Psoas muscle (tissue), 8 donors: ENCODE measurements around the gene COX20. TPM values are rescaled to one million over a fixed set of nuclear protein-coding genes. Genes with fewer than 3 reads are reported as not detected.

Source experiments
- ATAC-seq, 4 donors: fragments of 200-7000 bp; cut with Tn5 transposase; one replicate each; pipeline ENCODE4 v1.9.1; 2020; ENCODE audit warnings: moderate library complexity in 3 of 4, mild to moderate bottlenecking in 2 of 4
- DNase-seq, 2 donors: peaks; one replicate each; pipeline ENCODE4 v3.0.0-alpha.2; 2020
- H3K27ac ChIP-seq: fragments of 200-600 bp; one replicate; pipeline ENCODE4 v1.8.0; 2022
- H3K27me3 ChIP-seq, 3 donors: fragments of 200-600 bp in 1 of 3; one replicate each; pipeline versions ENCODE4 v1.6.1 to v1.8.0; 2013 to 2022; ENCODE audit warnings: low read length in 2 of 3, mild to moderate bottlenecking in 2 of 3, moderate library complexity in 1 of 3; ENCODE audit not compliant: insufficient read depth in 3 of 3
- H3K36me3 ChIP-seq, 2 donors: fragments of 200-600 bp in 1 of 2; one replicate each; pipeline versions ENCODE4 v1.6.1 to v1.8.0; 2013 to 2022; ENCODE audit warnings: low read depth in 1 of 2, mild to moderate bottlenecking in 1 of 2, moderate library complexity in 1 of 2; ENCODE audit not compliant: insufficient read depth in 1 of 2
- H3K4me1 ChIP-seq: fragments of 200-600 bp; one replicate; pipeline ENCODE4 v1.8.0; 2022
- H3K4me3 ChIP-seq: fragments of 200-600 bp; one replicate; pipeline ENCODE4 v1.8.0; 2022; ENCODE audit warnings: mild to moderate bottlenecking
- H3K9me3 ChIP-seq: fragments of 200-600 bp; one replicate; pipeline ENCODE4 v1.8.0; 2022
- WGBS, 3 donors: extraction: QIAGEN DNeasy Blood & Tissue Kit; methylation state at CpG; one replicate each; pipeline versions ENCODE4 v1.1.6 to v1.1.7; 2013; 5-methylcytosine and 5-hydroxymethylcytosine counted together
- intact Hi-C, 2 donors: fragments of 100-400 bp; cut with DNase I; formaldehyde crosslinking; loops; one replicate each; pipeline versions ENCODE4 v1.11.0 to v1.14.2; 2022
- polyA plus RNA-seq, 3 donors: library from polyadenylated mRNA; stranded (reverse); fragments of 200-250 nt; gene quantifications; one replicate each; pipeline ENCODE4 v1.2.3, GENCODE V29; 2013
- total RNA-seq, 4 donors: library from RNA; stranded (reverse); fragmentation: NEBNext Ultra II Directional in 2 of 4; extraction: Animal tissue kit (Norgen Biotek cat#: 25700) in 2 of 4; gene quantifications; one replicate each; pipeline versions ENCODE4 v1.2.1 to v1.2.4, GENCODE V29; 2021 to 2023
- TF ChIP-seq, protein P1 (sequence below): fragments of 200-600 bp; IDR thresholded peaks from one replicate; pipeline ENCODE4 v1.8.0; 2022; ENCODE audit warnings: antibody characterized with exemption
- donor health status: healthy with polysubstance abuse.
- donor health status: DM: no; HTN: no; CAD: no; lungs with moderate emphysema.
- donor health status: Bipolar disorder and iron deficiency.
- donor health status: healthy.
- donor health status: DM: yes; HTN: yes; CAD: no.
- donor health status: DM: no; HTN: no; CAD: no.
- donor health status: DM: no; HTN: no; CAD: no.
- donor health status: DM: yes; HTN: yes; CAD: no.

The COX20 gene
- total and polyA plus RNA-seq, 7 donors: 22.6 to 76.8 (median 35.8) TPM

DNA sequence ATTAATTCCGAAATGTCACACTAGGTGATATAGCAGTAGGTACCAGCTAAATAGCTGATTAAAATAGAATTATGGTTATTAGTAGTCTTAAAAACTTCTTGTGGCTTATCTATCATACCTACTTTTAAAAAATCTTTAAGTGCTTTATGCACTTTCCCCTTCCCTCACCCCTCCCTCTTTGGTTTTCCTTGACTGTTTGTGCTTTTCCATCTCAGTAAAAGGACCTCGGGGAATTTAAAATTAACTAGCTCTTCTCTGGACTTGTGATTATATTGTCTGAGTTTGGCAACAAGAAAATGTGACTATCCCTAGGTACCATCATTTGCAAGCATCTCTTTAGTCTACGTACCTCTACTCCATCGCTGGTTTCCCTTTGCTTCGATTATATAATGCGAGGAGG lies 11.2 kb downstream of the COX20 start:
- intact Hi-C loops: no loop called here
- Histone ChIP-seq H3K27me3 (no peaks in the 10 kb centered on the region), H3K36me3 (peaks cover 10 to 100% of the 10 kb centered on the region in 2 donors), H3K4me1 (peaks cover 7% of the 10 kb centered on the region), H3K4me3 (no peak overlapping the region), H3K27ac (no peak overlapping the region), H3K9me3 (no peaks in the 10 kb centered on the region)
- TF ChIP-seq, protein P1, sequence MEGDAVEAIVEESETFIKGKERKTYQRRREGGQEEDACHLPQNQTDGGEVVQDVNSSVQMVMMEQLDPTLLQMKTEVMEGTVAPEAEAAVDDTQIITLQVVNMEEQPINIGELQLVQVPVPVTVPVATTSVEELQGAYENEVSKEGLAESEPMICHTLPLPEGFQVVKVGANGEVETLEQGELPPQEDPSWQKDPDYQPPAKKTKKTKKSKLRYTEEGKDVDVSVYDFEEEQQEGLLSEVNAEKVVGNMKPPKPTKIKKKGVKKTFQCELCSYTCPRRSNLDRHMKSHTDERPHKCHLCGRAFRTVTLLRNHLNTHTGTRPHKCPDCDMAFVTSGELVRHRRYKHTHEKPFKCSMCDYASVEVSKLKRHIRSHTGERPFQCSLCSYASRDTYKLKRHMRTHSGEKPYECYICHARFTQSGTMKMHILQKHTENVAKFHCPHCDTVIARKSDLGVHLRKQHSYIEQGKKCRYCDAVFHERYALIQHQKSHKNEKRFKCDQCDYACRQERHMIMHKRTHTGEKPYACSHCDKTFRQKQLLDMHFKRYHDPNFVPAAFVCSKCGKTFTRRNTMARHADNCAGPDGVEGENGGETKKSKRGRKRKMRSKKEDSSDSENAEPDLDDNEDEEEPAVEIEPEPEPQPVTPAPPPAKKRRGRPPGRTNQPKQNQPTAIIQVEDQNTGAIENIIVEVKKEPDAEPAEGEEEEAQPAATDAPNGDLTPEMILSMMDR: no peak
- WGBS, 3 donors: 94 to 95% (median 94%) methylated on average over 6 of the region's 6 CpGs
- DNase-seq: no peak
- ATAC-seq: no peak

DNA sequence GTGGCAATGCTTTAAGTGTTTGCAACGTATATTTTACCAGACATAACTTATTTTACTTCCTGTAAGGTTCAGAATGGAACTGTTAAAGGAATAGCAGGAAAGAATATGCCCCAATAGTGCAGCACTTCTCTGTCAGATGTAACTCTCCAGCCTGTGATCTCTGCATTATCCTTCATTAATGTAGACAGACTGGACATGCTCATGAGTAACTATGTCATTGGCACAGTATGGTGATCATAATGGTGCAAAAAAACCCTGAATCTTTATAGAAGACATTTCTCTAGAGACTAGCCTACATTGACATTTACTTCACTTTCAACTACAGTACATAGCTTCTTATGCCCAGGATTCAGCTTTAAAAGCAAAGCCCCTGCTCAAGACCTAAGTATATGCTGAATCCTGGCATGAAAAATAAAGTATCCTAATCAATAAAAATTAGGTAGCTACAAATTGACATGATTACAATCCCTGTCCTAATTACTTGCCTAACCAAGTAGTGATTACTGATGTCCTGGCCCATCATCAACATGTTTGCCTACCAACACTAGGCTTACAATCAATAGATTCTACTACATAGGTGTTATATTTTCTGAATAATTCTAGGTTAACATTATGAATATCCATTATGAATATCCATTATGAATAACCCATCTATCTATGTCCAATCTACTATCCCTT lies 13.9 kb downstream of the COX20 start:
- H3K27me3 ChIP-seq: no peaks in the 10 kb centered on the region
- H3K4me3 ChIP-seq: no peak overlapping the region
- ATAC-seq (no peak), DNase-seq (no peak)
- peaks cover 23% of the 10 kb centered on the region for H3K4me1 ChIP-seq
- H3K9me3 ChIP-seq: no peaks in the 10 kb centered on the region
- H3K36me3 ChIP-seq: peaks cover 8 to 100% of the 10 kb centered on the region in 2 donors
- intact Hi-C loops: no loop called here
- WGBS, 3 donors: 62 to 74% (median 62%) methylated on average over 1 of the region's 1 CpG
- no peak overlapping the region for H3K27ac ChIP-seq
- TF ChIP-seq, protein P1: no peak

DNA sequence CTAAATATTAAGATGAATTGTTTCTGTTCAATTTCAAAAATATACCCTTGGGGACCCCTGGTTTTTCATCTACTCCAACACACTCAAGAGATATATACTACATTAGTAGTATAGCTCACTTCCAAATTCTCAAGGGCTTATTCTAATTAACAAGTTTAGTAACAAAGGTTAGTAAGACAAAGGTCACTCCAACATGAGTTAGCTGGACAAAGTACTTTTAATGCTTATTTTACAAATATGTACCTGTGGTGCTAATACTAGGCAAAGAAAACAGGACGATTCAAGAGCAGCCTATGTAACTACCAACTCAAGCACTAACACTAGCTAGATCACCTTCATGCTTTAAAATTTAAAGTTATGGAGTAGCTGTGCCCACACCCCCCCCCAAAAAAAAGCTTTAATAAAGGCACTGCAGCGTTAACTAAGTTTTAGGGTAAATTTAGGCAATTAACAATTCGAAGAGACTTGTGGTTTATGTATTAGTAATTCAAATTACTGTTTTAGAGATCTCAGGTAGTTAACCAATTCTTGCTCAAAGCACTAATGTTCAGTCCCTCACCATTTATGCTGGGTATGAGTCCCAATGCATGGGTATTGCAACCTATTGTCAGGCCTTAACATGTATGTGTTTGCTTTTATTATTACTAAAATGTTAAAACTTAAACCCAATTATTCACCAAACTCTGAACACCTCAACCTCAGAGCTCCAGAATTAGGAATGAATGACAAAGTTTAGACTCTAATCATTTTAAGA lies 14.8 kb downstream of the COX20 start:
- intact Hi-C loops: no loop called here
- no peak for DNase-seq
- TF ChIP-seq, protein P1: no peak
- no peak overlapping the region for H3K4me3 ChIP-seq
- no peaks in the 10 kb centered on the region for H3K9me3 ChIP-seq
- H3K4me1 ChIP-seq: peaks cover 26% of the 10 kb centered on the region
- 78 to 89% (median 84%) methylated on average over 3 of the region's 3 CpGs for WGBS, 3 donors
- H3K36me3 ChIP-seq: peaks cover 3 to 100% of the 10 kb centered on the region in 2 donors
- no peak overlapping the region for H3K27ac ChIP-seq
- ATAC-seq: no peak
- H3K27me3 ChIP-seq: no peaks in the 10 kb centered on the region

DNA sequence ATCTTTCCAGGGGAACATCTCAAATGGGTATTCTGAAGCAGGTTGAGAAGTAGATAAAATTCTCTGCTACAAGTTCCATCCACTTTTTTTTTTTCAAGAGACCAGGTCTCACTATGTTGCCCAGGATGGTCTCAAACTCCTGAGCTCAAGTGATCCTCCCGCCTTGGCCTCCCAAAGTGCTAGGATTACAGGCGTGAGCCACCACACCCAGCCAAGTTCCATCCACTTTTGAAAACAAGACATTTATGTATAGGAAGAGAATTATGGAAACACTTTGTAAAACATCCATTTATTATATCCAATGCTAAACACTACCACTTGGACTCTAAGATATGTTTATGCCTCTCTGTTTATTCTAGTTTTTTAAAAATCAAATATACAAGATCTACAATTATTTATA lies 15.4 kb downstream of the COX20 start:
- Histone ChIP-seq H3K36me3 (peaks cover 6 to 100% of the 10 kb centered on the region in 2 donors), H3K4me3 (no peak overlapping the region), H3K9me3 (no peaks in the 10 kb centered on the region), H3K4me1 (peaks cover 32% of the 10 kb centered on the region), H3K27me3 (no peaks in the 10 kb centered on the region), H3K27ac (no peak overlapping the region)
- DNase-seq (no peak), ATAC-seq (no peak)
- intact Hi-C loops: no loop called here
- 93 to 99% (median 94%) methylated on average over 2 of the region's 2 CpGs for WGBS, 3 donors
- TF ChIP-seq, protein P1: no peak
